HCT116 (cell line): Measurements from ENCODE around the gene TBC1D4. TPM values are rescaled to one million over a fixed set of nuclear protein-coding genes. Genes with fewer than 3 reads are reported as not detected.

Source experiments
- ATAC-seq: fragments of 200-7000 bp; cut with Tn5 transposase; 2 replicates; pipeline ENCODE4 v1.9.1; 2020; ENCODE audit warnings: mild to moderate bottlenecking, moderate library complexity
- BruUV-seq: library from RNA; stranded (reverse); fragments of 400-500 nt; replicated peaks from 2 replicates; lab custom pipeline; 2021; lab: Mats Ljungman, UMichigan
- CTCF ChIA-PET: fragments of 300-600 bp; sonication (Branson Sonifier 250); formaldehyde crosslinking; loops from one replicate; lab custom pipeline; 2021; ENCODE audit warnings: antibody characterized with exemption; lab: Charles Lee
- POLR2A ChIA-PET: fragments of 300-600, 350-600 bp; sonication (Branson Sonifier 250); formaldehyde crosslinking; loops from one replicate; lab custom pipeline; 2021; ENCODE audit warnings: antibody characterized with exemption; lab: Charles Lee
- RAD21 ChIA-PET, 2 experiments: fragments of 300-600 bp; sonication (Branson Sonifier 250); formaldehyde crosslinking; loops; one replicate each; lab custom pipeline; 2023; ENCODE audit warnings: low total read pairs in 2 of 2; ENCODE audit not compliant: uncharacterized antibody in 2 of 2, unreplicated experiment in 2 of 2, low non-redundant PET in 1 of 2; lab: Charles Lee
- DNase-seq: peaks from one replicate; pipeline ENCODE4 v3.0.0-alpha.2; 2010; ENCODE audit warnings: low read depth, low spot score
- H2AFZ ChIP-seq: fragments of 200-600 bp; shearing (Covaris generic), sonication (generic); 2 replicates; pipeline ENCODE4 v1.6.1; 2017; ENCODE audit warnings: low read depth, mixed run types, mixed read lengths, antibody characterized with exemption, low read length; ENCODE audit not compliant: poor library complexity, severe bottlenecking
- H3K27ac ChIP-seq: 2 replicates; pipeline ENCODE4 v1.5.1; 2012; ENCODE audit warnings: low read depth, low read length
- H3K27me3 ChIP-seq: fragments of 200-600 bp; sonication (generic); 2 replicates; pipeline ENCODE4 v1.6.1; 2016; ENCODE audit warnings: mixed run types, low read length, mixed read lengths; ENCODE audit not compliant: insufficient read depth
- H3K36me3 ChIP-seq, 2 experiments: fragments of 200-500 bp in 1 of 2; fragments of 200-600 bp in 1 of 2; sonication (Bioruptor generic) in 1 of 2; sonication (generic) in 1 of 2; 2 replicates each; pipeline versions ENCODE4 v1.5.1 to v1.6.1; 2014 to 2016; ENCODE audit warnings: low read length in 2 of 2, inconsistent platforms in 1 of 2, mixed read lengths in 1 of 2, mixed run types in 1 of 2; ENCODE audit not compliant: insufficient read depth in 2 of 2, control insufficient read depth in 1 of 2
- H3K4me1 ChIP-seq, 2 experiments: fragments of 200-600 bp in 1 of 2; sonication (generic) in 1 of 2; 2 replicates each; pipeline versions ENCODE4 v1.5.1 to v1.6.1; 2012 to 2017; ENCODE audit warnings: low read length in 2 of 2, inconsistent platforms in 1 of 2, mild to moderate bottlenecking in 1 of 2, mixed read lengths in 1 of 2, mixed run types in 1 of 2, moderate library complexity in 1 of 2; ENCODE audit not compliant: insufficient read depth in 2 of 2, control insufficient read depth in 1 of 2
- H3K4me2 ChIP-seq: fragments of 200-600 bp; sonication (generic); 2 replicates; pipeline ENCODE4 v1.6.1; 2017; ENCODE audit warnings: mixed run types, low read length, mixed read lengths
- H3K4me3 ChIP-seq, 2 experiments: fragments of 200-600 bp in 1 of 2; sonication (generic) in 1 of 2; replicated peaks in 1 of 2; 2 replicates each; pipeline ENCODE4 v1.5.1; 2011 to 2016; ENCODE audit warnings: low read length in 2 of 2, control low read depth in 1 of 2, low read depth in 1 of 2, mild to moderate bottlenecking in 1 of 2, mixed read lengths in 1 of 2, mixed run types in 1 of 2
- H3K79me2 ChIP-seq: fragments of 200-600 bp; sonication (generic); 2 replicates; pipeline ENCODE4 v1.6.1; 2017; ENCODE audit warnings: mild to moderate bottlenecking, mixed run types, low read length, moderate library complexity, mixed read lengths; ENCODE audit not compliant: insufficient read depth
- H3K9ac ChIP-seq: fragments of 200-600 bp; sonication (generic); 2 replicates; pipeline ENCODE4 v1.6.1; 2016; ENCODE audit warnings: low read length, mixed read lengths
- H3K9me2 ChIP-seq: fragments of 200-600 bp; sonication (generic), shearing (Covaris generic); 2 replicates; pipeline ENCODE4 v1.6.1; 2017; ENCODE audit warnings: mixed run types, mild to moderate bottlenecking, moderate library complexity; ENCODE audit not compliant: insufficient read depth
- H3K9me3 ChIP-seq, 2 experiments: fragments of 200-500 bp in 1 of 2; fragments of 200-600 bp in 1 of 2; sonication (Bioruptor generic) in 1 of 2; sonication (generic) in 1 of 2; 2 replicates each; pipeline ENCODE4 v1.6.1; 2014 to 2017; ENCODE audit warnings: low read length in 2 of 2, mixed read lengths in 2 of 2, inconsistent platforms in 1 of 2, low read depth in 1 of 2, mild to moderate bottlenecking in 1 of 2, mixed run types in 1 of 2, moderate library complexity in 1 of 2; ENCODE audit not compliant: control insufficient read depth in 1 of 2, insufficient read depth in 1 of 2
- H4K20me1 ChIP-seq: fragments of 200-600 bp; sonication (generic), shearing (Covaris generic); 2 replicates; pipeline ENCODE4 v1.6.1; 2017; ENCODE audit warnings: mixed run types, mild to moderate bottlenecking, moderate library complexity; ENCODE audit not compliant: insufficient read depth
- ATF3 ChIP-seq: IDR thresholded peaks from 2 replicates; pipeline ENCODE4 v1.6.1; 2012
- CBX3 ChIP-seq: IDR thresholded peaks from 2 replicates; pipeline ENCODE4 v1.6.1; 2012; ENCODE audit warnings: low read depth
- EGR1 ChIP-seq: IDR thresholded peaks from 2 replicates; pipeline ENCODE4 v1.6.1; 2012; ENCODE audit warnings: low read depth
- EZH2 ChIP-seq: fragments of 200-600 bp; sonication (generic); IDR thresholded peaks from 2 replicates; pipeline ENCODE4 v1.6.1; 2017; ENCODE audit warnings: antibody characterized with exemption, mixed run types
- JUND ChIP-seq: IDR thresholded peaks from 2 replicates; pipeline ENCODE4 v1.6.1; 2012
- POLR2A ChIP-seq: IDR thresholded peaks from 2 replicates; pipeline ENCODE4 v1.7.0; 2011; ENCODE audit warnings: borderline replicate concordance; ENCODE audit not compliant: insufficient read depth, insufficient read length; ENCODE audit errors: extremely low read depth
- POLR2AphosphoS5 ChIP-seq: IDR thresholded peaks from 2 replicates; pipeline ENCODE4 v1.6.1; 2011; ENCODE audit warnings: mild to moderate bottlenecking, low read depth, low read length, moderate library complexity
- RAD21 ChIP-seq: IDR thresholded peaks from 2 replicates; pipeline ENCODE4 v1.6.1; 2012; ENCODE audit warnings: low read depth, mild to moderate bottlenecking
- YY1 ChIP-seq: IDR thresholded peaks from 2 replicates; pipeline ENCODE4 v1.6.1; 2011; ENCODE audit warnings: low read length, low read depth, moderate library complexity, mild to moderate bottlenecking; ENCODE audit not compliant: insufficient replicate concordance; ENCODE audit errors: extremely low read depth
- intact Hi-C: fragments of 100-400 bp; cut with micrococcal nuclease; formaldehyde crosslinking; loops from 2 replicates; pipeline ENCODE4 v1.10.0; 2022
- total RNA-seq: library from RNA; stranded (reverse); gene quantifications from one replicate; pipeline ENCODE4 v1.2.1, GENCODE V29; 2021; ENCODE audit not compliant: unreplicated experiment
- TF ChIP-seq, protein P1 (sequence below): IDR thresholded peaks from 2 replicates; pipeline ENCODE4 v1.6.1; 2011; ENCODE audit warnings: mild to moderate bottlenecking, low read length, moderate library complexity; ENCODE audit not compliant: insufficient replicate concordance; ENCODE audit errors: extremely low read depth
- TF ChIP-seq, protein P2 (sequence below): IDR thresholded peaks from 2 replicates; pipeline ENCODE4 v1.6.1; 2012; ENCODE audit warnings: low read depth

TBC1D4 gene
- total RNA-seq, 1 experiment from 2014 or later: 24.6 TPM

GRCh38 chr13:75255147-75255546 lies 226.8 kb downstream of the TBC1D4 start (continued):
- TF ChIP-seq, protein P1, sequence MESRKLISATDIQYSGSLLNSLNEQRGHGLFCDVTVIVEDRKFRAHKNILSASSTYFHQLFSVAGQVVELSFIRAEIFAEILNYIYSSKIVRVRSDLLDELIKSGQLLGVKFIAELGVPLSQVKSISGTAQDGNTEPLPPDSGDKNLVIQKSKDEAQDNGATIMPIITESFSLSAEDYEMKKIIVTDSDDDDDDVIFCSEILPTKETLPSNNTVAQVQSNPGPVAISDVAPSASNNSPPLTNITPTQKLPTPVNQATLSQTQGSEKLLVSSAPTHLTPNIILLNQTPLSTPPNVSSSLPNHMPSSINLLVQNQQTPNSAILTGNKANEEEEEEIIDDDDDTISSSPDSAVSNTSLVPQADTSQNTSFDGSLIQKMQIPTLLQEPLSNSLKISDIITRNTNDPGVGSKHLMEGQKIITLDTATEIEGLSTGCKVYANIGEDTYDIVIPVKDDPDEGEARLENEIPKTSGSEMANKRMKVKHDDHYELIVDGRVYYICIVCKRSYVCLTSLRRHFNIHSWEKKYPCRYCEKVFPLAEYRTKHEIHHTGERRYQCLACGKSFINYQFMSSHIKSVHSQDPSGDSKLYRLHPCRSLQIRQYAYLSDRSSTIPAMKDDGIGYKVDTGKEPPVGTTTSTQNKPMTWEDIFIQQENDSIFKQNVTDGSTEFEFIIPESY: no peak
- TF ChIP-seq YY1 (no peak), JUND (no peak), CBX3 (no peak)

DNA sequence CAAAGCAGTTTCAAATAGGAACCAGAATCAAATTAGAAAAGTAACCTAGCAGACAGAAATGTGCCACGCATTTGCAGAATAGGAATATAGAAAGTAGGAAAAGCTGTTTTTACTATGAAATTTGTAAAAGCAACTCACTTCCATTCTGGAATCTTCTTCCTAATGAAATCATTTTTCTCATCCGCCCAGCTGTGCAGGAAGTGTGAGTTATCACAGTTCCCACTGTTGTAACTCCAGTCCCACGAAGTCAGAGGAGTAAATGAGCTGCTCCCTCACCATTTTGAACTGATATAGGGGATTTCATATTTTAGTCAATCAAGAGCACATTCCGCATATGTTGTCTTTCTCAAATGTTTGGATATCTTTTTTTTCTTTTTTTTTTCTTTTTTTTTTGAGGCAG lies 230.8 kb downstream of the TBC1D4 start:
- Histone ChIP-seq H3K27me3 (peaks cover 16% of the 10 kb centered on the region; the same call in 1 of the 2 replicates), H3K4me3 (no peak overlapping the region), H2AFZ (no peak overlapping the region), H3K27ac (no peak overlapping the region), H3K9ac (no peak overlapping the region), H3K36me3 (no peaks in the 10 kb centered on the region), H3K4me1 (no peaks in the 10 kb centered on the region), H3K79me2 (no peaks in the 10 kb centered on the region), H3K9me2 (no peaks in the 10 kb centered on the region), H4K20me1 (no peaks in the 10 kb centered on the region), H3K4me2 (no peak overlapping the region), H3K9me3 (no peaks in the 10 kb centered on the region)
- RAD21 ChIA-PET: no interaction called here
- no TSS peak for BruUV-seq
- ATAC-seq (no peak), DNase-seq (no peak)
- POLR2A ChIA-PET: no interaction called here
- CTCF ChIA-PET: no interaction called here
- intact Hi-C loops: no loop called here
- no peak for TF ChIP-seq RAD21
- TF ChIP-seq POLR2A: no peak
- no peak for TF ChIP-seq YY1
- TF ChIP-seq POLR2AphosphoS5: no peak
- TF ChIP-seq ATF3: no peak
- TF ChIP-seq, protein P2, sequence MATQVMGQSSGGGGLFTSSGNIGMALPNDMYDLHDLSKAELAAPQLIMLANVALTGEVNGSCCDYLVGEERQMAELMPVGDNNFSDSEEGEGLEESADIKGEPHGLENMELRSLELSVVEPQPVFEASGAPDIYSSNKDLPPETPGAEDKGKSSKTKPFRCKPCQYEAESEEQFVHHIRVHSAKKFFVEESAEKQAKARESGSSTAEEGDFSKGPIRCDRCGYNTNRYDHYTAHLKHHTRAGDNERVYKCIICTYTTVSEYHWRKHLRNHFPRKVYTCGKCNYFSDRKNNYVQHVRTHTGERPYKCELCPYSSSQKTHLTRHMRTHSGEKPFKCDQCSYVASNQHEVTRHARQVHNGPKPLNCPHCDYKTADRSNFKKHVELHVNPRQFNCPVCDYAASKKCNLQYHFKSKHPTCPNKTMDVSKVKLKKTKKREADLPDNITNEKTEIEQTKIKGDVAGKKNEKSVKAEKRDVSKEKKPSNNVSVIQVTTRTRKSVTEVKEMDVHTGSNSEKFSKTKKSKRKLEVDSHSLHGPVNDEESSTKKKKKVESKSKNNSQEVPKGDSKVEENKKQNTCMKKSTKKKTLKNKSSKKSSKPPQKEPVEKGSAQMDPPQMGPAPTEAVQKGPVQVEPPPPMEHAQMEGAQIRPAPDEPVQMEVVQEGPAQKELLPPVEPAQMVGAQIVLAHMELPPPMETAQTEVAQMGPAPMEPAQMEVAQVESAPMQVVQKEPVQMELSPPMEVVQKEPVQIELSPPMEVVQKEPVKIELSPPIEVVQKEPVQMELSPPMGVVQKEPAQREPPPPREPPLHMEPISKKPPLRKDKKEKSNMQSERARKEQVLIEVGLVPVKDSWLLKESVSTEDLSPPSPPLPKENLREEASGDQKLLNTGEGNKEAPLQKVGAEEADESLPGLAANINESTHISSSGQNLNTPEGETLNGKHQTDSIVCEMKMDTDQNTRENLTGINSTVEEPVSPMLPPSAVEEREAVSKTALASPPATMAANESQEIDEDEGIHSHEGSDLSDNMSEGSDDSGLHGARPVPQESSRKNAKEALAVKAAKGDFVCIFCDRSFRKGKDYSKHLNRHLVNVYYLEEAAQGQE: no peak
- TF ChIP-seq EGR1: no peak
- TF ChIP-seq EZH2: no peak
